ENCODE data around the gene ADAMTS9.

Gene ADAMTS9

DNA sequence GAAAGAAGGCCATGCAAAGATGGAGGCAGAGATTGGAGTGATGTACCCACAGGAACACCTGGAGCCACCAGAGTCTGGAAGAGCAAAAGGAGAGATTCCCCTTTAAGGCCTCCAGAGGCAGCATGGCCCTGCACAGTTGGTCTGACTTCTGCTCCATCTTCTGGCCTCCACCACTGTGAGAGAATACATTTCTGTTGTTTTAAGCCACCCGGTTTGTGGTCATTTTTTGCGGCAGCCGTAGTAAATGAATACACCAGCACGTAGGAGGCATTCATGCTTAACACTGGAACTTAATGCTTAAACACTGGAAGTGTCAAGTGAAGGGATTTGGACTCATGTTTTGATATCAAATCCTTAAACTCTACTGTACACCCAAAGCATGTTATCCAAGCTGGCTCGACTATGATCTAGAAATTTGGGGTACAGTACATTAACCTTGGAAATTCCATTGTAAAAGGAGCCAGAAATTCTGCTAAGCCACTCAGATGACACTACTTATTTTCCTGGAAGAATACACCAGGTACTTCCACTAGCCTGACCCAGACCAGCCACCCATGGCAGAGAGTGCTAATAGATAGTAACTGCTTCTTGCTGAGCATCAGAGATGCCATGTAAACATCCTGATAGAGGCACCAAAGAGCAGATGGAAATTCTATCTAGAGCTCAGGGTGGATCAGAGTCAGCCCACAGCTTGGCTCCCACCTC is 190.9 kb downstream of the ADAMTS9 start:
- Mint-ChIP-seq H3K9me3 (peaks cover 0 to 2% of the 10 kb centered on the region in 2 donors), H3K27ac (no peak overlapping the region), H3K4me1 (ENCODE audit: low read depth in 2 of 2) (no peaks in the 10 kb centered on the region), H3K36me3 (ENCODE audit: insufficient read depth) (no peaks in the 10 kb centered on the region), H3K27me3 (peaks cover 19 to 36% of the 10 kb centered on the region in 2 donors), H3K4me3 (no peak overlapping the region)
- no peak for ATAC-seq (replicated peaks)
- no peak for DNase-seq

DNA sequence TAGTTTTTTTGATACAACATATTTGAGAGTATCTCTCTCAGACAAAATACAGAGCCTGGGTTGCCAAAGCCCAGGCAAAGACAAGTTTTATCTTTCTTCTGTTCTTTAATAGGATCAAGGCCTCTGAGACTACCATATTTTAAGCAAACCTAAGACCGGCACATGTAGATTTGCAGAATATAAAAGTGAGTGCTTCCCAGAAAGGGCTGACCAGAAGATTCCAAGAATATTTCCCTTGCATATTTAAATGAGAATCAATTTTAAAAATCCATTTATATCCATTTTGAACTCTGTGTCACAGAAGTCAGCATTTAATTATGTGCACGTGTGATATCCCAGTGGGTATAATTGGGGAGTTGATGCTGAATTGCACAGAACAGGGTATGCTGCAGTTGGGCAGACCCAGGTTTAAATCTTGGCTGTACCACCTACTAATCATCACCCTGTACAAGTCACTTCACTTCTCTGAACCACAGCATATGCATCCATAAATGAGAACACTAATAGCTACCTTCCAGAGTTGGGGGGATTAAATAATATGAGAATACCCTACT is 191.9 kb downstream of the ADAMTS9 start:
- peaks cover 27 to 46% of the 10 kb centered on the region in 2 donors for H3K27me3 Mint-ChIP-seq
- no peaks in the 10 kb centered on the region for H3K36me3 Mint-ChIP-seq (ENCODE audit: insufficient read depth)
- H3K9me3 Mint-ChIP-seq: no peaks in the 10 kb centered on the region
- H3K27ac Mint-ChIP-seq: no peak overlapping the region
- H3K4me3 Mint-ChIP-seq: no peak overlapping the region
- ATAC-seq (replicated peaks) (no peak), DNase-seq (no peak)
- H3K4me1 Mint-ChIP-seq (ENCODE audit: low read depth in 2 of 2): no peaks in the 10 kb centered on the region

DNA sequence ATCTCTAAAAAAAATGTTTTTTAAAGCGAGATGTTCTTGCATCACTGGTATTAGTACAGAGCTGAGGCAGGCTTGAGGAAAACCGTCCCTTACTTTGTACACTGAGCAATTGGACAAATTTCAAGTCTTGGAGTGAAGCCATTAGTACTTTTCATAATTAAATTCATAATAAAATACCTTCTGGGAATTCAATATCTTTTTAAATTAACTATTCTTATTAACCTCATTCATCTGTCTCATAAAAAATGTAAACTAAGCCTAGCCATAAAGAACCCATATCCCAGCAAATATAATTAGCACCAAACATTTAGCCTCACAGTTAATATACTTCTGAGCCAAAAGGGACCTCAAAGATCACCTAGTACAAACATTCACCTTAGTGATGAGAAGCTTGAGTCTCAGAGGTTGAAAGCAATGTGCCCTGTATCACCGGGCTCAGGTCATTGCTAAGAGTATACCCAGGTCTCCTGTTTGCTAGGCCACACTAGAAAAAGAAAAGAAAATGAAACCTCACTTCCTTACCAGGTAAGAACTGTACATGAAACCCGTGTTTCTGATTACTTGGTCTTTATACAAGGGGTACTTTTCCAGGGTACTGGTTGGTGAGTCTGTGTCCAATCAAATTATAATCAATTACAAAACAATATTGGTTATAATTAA is 192.5 kb downstream of the ADAMTS9 start:
- Mint-ChIP-seq H3K27ac (no peak overlapping the region), H3K36me3 (ENCODE audit: insufficient read depth) (no peaks in the 10 kb centered on the region), H3K4me1 (ENCODE audit: low read depth in 2 of 2) (no peaks in the 10 kb centered on the region), H3K9me3 (no peaks in the 10 kb centered on the region), H3K4me3 (no peak overlapping the region), H3K27me3 (peaks cover 33 to 52% of the 10 kb centered on the region in 2 donors)
- DNase-seq (no peak), ATAC-seq (replicated peaks) (no peak)

DNA sequence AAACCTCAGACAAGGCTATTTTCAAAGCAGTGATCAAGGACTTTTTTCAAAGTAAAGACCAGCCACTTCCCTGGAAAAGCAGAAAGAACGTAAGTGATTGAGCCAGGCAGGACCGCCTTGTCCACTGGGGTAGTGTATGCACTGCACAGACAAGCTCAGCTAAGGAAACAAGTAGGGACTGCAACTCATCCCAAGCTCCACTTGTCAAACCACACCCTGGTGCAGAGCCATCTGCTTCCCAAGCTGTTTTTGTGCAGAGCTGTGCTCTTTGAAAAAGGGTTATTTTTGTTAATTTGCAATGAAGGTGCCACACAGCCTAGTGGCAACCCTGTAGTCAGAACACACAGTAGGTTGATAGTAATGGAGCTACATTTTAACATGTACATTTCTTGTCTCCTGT is 193.3 kb downstream of the ADAMTS9 start:
- no peak overlapping the region for H3K27ac Mint-ChIP-seq
- no peak overlapping the region for H3K4me3 Mint-ChIP-seq
- ATAC-seq (replicated peaks) (no peak), DNase-seq (no peak)
- peaks cover 39 to 60% of the 10 kb centered on the region in 2 donors for H3K27me3 Mint-ChIP-seq
- H3K9me3 Mint-ChIP-seq: no peaks in the 10 kb centered on the region
- H3K36me3 Mint-ChIP-seq (ENCODE audit: insufficient read depth): no peaks in the 10 kb centered on the region
- H3K4me1 Mint-ChIP-seq (ENCODE audit: low read depth in 2 of 2): no peaks in the 10 kb centered on the region

DNA sequence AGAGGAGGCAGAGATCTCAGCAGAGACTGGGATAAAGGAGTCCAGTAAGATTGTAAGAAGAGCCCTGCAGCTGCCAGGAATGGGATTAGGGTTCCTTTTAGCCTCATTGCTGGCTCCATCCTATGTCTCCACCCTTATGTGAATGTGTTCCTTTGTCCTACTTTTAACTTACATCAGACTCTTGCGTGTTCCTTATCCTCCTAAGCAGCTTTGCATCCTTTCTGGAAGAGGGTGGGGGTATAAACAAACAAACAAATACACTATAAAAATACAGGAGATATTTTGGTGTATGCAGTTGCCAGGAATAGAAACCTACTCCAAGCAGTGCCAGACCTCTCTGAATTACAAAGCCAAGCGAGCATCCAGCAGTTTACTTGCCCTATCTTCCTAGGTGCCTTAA is 194.7 kb downstream of the ADAMTS9 start:
- DNase-seq: no peak
- H3K36me3 Mint-ChIP-seq (ENCODE audit: insufficient read depth): no peaks in the 10 kb centered on the region
- no peak overlapping the region for H3K27ac Mint-ChIP-seq
- no peaks in the 10 kb centered on the region for H3K9me3 Mint-ChIP-seq
- no peak for ATAC-seq (replicated peaks)
- H3K4me3 Mint-ChIP-seq: no peak overlapping the region
- peaks cover 0 to 4% of the 10 kb centered on the region in 2 donors for H3K4me1 Mint-ChIP-seq (ENCODE audit: low read depth in 2 of 2)
- H3K27me3 Mint-ChIP-seq: peaks cover 46 to 60% of the 10 kb centered on the region in 2 donors

DNA sequence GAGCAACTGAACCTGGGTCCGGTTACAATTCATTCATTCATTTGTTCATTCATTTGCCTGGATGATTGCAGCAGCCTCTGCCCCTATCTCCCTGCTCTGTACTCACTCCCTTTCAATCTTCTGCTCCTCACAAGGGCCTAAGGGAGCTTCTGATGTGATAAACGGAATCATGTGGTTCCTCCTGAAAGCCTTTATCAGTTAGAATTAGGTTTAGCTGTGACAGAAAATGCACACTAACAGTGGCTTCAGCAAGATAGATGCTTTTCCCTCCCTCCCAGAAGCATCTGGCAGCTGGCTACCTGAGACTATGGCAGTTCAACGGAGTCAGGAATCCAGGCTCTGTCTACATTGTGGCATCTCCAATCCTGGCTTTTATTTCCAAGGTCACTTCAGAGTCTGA is 196.0 kb downstream of the ADAMTS9 start:
- no peaks in the 10 kb centered on the region for H3K9me3 Mint-ChIP-seq
- H3K4me3 Mint-ChIP-seq: no peak overlapping the region
- H3K27ac Mint-ChIP-seq: no peak overlapping the region
- peaks cover 0 to 4% of the 10 kb centered on the region in 2 donors for H3K4me1 Mint-ChIP-seq (ENCODE audit: low read depth in 2 of 2)
- DNase-seq: no peak
- no peak for ATAC-seq (replicated peaks)
- H3K27me3 Mint-ChIP-seq: peaks cover 54 to 73% of the 10 kb centered on the region in 2 donors
- no peaks in the 10 kb centered on the region for H3K36me3 Mint-ChIP-seq (ENCODE audit: insufficient read depth)

DNA sequence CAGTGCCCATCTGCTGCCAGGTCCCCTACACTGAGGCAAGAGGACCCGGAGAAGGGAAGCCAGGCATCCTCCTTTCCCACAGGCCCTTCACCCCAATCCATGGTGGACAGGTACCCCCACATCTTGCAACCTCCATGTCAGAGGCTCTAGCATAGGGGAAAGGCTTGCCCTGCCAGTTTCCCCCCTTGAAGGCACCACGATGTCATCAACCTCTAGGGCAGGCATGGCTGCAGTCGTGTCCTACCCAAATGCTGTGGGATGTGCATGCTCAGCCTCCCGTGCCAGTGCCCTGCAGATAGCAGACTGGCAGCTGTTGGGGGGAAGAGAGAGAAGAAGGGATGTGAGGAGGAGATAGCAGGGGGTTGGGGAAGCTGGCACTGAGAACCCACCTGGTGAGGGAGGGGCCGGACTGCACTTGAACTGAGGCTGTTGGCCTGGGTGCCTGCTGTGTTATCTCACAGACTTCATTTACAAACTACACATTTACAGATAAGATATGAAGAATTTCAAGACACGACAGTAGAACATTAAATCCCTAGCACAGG is 197.5 kb downstream of the ADAMTS9 start:
- ATAC-seq (replicated peaks): no peak
- no peak for DNase-seq
- H3K27ac Mint-ChIP-seq: no peak overlapping the region
- peaks cover 0 to 4% of the 10 kb centered on the region in 2 donors for H3K4me1 Mint-ChIP-seq (ENCODE audit: low read depth in 2 of 2)
- peaks cover 57 to 76% of the 10 kb centered on the region in 2 donors for H3K27me3 Mint-ChIP-seq
- H3K36me3 Mint-ChIP-seq (ENCODE audit: insufficient read depth): no peaks in the 10 kb centered on the region
- no peaks in the 10 kb centered on the region for H3K9me3 Mint-ChIP-seq
- H3K4me3 Mint-ChIP-seq: no peak overlapping the region

DNA sequence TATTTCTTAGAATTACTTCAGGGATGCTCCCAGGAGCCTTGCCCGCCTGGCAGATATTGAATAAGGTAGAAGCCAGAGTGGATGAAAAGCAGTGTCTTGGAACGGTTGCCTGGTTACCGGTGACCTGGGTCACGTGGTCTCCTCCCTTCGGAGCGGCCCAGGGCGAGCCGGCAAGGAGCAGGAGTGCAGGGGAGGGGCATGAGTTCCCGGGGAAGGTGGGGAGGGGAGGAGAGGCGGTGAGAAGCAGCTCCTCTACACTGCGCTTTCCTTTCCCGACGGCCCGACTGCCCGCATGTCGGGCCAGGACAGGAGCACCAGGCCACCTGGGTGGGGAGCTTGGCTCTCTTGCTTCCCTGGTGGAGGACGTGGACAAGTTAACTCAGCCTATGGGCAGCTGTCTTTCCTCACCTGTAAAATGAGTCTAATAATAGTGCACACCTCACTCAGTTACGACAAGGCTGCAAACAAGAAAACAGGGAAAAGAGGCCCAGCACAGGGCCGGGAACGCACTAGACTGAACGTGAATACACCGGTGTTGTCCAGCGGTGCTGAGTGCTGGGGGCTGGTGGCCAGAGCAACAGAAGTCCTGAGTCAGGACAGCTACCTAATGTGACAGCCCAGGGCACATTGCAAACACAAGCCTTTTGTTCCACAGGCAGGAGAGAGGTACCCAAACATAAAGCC is 198.3 kb downstream of the ADAMTS9 start:
- H3K4me1 Mint-ChIP-seq (ENCODE audit: low read depth in 2 of 2): peaks cover 0 to 4% of the 10 kb centered on the region in 2 donors
- no peak overlapping the region for H3K27ac Mint-ChIP-seq
- peaks cover 56 to 74% of the 10 kb centered on the region in 2 donors for H3K27me3 Mint-ChIP-seq
- H3K9me3 Mint-ChIP-seq: no peaks in the 10 kb centered on the region
- H3K4me3 Mint-ChIP-seq: no peak overlapping the region
- H3K36me3 Mint-ChIP-seq (ENCODE audit: insufficient read depth): no peaks in the 10 kb centered on the region
- no peak for DNase-seq
- no peak for ATAC-seq (replicated peaks)

DNA sequence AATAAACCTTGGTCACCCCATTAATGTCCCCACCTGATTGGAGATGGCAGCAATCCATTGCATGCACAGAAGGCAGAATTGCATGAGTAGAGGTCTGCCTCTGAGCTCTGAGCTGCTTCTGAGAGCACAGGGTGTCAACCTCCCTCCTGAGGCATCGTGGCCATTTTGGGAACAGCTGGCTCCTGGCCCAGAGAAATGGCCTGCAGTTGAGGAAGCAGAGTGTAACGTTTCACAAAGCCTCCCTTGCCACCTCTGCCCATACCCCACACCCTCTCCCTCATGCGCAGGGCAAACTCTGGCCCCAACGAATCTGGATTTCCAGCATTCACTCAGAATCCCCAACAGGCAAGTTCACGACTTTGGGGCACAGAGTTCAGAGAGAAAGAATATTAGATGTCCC is 198.9 kb downstream of the ADAMTS9 start:
- H3K4me3 Mint-ChIP-seq: no peak overlapping the region
- H3K36me3 Mint-ChIP-seq (ENCODE audit: insufficient read depth): no peaks in the 10 kb centered on the region
- H3K27me3 Mint-ChIP-seq: peaks cover 51 to 68% of the 10 kb centered on the region in 2 donors
- ATAC-seq (replicated peaks): no peak
- no peak overlapping the region for H3K27ac Mint-ChIP-seq
- no peaks in the 10 kb centered on the region for H3K9me3 Mint-ChIP-seq
- H3K4me1 Mint-ChIP-seq (ENCODE audit: low read depth in 2 of 2): peaks cover 0 to 4% of the 10 kb centered on the region in 2 donors
- DNase-seq: no peak

DNA sequence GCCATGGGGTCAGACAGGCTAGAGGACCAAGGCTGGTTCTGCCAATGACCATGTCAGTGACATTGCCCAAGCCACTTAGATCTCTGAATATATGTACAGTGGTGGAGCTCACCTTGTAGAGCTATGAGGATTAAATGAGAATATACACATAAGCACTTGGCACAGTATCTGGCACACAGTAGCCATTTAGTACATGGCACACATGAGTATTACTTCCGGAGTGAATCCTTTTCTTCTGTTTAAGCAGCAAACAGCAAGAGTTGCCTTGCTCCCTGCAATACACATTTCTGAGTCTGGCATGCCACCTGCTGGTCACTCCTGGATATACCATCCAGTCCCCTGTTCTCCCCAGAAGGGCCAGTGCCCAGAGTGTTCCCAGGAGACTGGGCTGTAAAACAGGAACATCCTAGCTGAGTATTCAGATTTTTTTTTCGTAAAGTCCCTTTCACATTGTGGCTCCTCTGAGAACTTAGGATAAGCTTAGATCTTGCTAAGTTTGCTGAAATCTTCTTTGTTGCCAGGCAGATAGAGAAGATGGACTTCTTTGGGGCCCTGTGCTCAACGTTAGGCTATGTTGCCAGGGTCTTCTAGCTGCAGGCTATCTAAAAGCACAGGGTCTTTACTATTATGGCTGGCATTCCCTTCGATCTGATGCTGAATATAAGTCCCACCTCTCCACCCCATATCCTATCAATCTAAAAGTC is 203.4 kb downstream of the ADAMTS9 start:
- Mint-ChIP-seq H3K36me3 (ENCODE audit: insufficient read depth) (no peaks in the 10 kb centered on the region), H3K4me3 (no peak overlapping the region), H3K27me3 (peaks cover 17 to 29% of the 10 kb centered on the region in 2 donors), H3K4me1 (ENCODE audit: low read depth in 2 of 2) (peaks cover 0 to 4% of the 10 kb centered on the region in 2 donors), H3K9me3 (no peaks in the 10 kb centered on the region), H3K27ac (no peak overlapping the region)
- DNase-seq (peak; percentile 16 to 33 (median 27)), ATAC-seq (replicated peaks) (peak; percentile 54)

DNA sequence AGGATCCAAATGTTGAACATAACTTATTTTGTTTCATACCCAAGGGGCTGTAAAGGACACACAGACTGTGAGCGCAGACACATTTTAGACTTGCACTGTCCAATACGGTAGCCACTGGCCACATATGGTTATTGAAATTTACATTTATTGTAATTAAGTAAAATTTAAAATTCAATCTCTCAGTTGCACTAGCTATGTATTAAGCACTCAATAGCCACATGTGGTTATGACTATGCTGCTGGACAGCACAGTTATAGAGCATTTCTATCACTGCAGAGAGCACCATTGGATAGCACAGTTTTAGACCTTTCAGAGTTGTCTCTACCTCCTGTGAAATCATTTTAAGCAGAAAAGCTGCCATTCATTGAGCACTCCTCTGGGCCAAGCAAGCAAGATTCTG is 204.3 kb downstream of the ADAMTS9 start:
- H3K36me3 Mint-ChIP-seq (ENCODE audit: insufficient read depth): no peaks in the 10 kb centered on the region
- peaks cover 16 to 19% of the 10 kb centered on the region in 2 donors for H3K27me3 Mint-ChIP-seq
- H3K4me1 Mint-ChIP-seq (ENCODE audit: low read depth in 2 of 2): no peaks in the 10 kb centered on the region
- H3K27ac Mint-ChIP-seq: no peak overlapping the region
- no peak for DNase-seq
- no peaks in the 10 kb centered on the region for H3K9me3 Mint-ChIP-seq
- H3K4me3 Mint-ChIP-seq: no peak overlapping the region
- ATAC-seq (replicated peaks): no peak

DNA sequence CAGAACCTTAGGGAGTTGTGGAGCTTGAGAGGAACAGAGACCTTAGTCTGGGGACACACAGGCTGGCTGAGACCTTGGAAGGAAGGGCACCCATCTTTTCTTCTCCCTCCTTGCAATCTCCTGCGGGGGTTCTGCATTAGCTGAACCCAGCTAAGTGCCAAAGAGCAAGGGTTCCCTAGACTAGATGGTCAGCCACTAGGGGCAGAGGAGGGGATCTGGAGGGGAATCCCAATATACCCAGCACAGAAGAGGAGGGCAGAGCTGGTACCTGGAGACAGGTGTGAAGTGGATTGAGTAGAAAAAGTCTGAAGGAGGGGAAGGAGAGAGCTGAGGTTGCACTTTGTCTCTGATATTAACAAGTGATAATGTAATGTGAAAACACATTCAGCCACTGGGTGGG is 212.8 kb downstream of the ADAMTS9 start:
- Mint-ChIP-seq H3K27me3 (peaks cover 16 to 21% of the 10 kb centered on the region in 2 donors), H3K4me3 (no peak overlapping the region), H3K4me1 (ENCODE audit: low read depth in 2 of 2) (no peaks in the 10 kb centered on the region), H3K9me3 (no peaks in the 10 kb centered on the region), H3K27ac (no peak overlapping the region), H3K36me3 (ENCODE audit: insufficient read depth) (no peaks in the 10 kb centered on the region)
- ATAC-seq (replicated peaks): no peak
- no peak for DNase-seq

DNA sequence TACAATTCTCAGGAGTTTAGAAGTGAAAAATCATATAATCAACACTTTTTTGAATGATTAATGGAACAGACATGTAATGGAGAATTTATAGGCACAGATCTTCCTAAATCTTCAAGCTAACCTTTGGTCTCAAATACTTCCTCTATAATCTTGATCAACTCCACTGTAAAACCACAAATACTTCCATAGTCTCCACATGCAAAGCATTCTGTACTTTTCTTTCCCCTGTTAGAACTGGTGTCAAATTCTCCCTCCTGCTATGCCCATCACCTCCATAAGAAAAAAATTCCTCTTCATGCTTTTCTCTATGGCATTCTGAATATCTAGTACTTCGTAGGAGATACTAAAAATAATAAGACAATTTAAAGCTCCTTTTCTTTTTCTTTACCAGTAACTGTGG is 214.3 kb downstream of the ADAMTS9 start:
- DNase-seq: no peak
- Mint-ChIP-seq H3K4me1 (ENCODE audit: low read depth in 2 of 2) (no peaks in the 10 kb centered on the region), H3K9me3 (peaks cover 0 to 2% of the 10 kb centered on the region in 2 donors), H3K27me3 (peaks cover 21 to 22% of the 10 kb centered on the region in 2 donors), H3K27ac (no peak overlapping the region), H3K36me3 (ENCODE audit: insufficient read depth) (no peaks in the 10 kb centered on the region), H3K4me3 (no peak overlapping the region)
- no peak for ATAC-seq (replicated peaks)
